Motor neuron (in vitro differentiated cells): ENCODE data around the gene DCAF8. TPM values are rescaled to one million over a fixed set of nuclear protein-coding genes. Genes with fewer than 3 reads are reported as not detected.

ENCODE experiments used
- ATAC-seq, 8 experiments: fragments of 200-7000 bp; cut with Tn5 transposase; replicated peaks in 6 of 8; 2 replicates each; pipeline ENCODE4 v1.8.0; 2021; ENCODE audit warnings: mild to moderate bottlenecking in 8 of 8, moderate library complexity in 8 of 8
- H3K27ac ChIP-seq, 2 donors: fragments of 250-450 bp; sonication (Bioruptor Pico); 2 replicates each; pipeline ENCODE4 v1.9.0; 2021; ENCODE audit warnings: antibody characterized with exemption in 2 of 2, mild to moderate bottlenecking in 2 of 2, moderate library complexity in 1 of 2
- H3K4me1 ChIP-seq, 2 donors: fragments of 250-450 bp; sonication (Bioruptor Pico); replicated peaks in 1 of 2; 2 replicates each; pipeline ENCODE4 v1.6.1; 2021; ENCODE audit warnings: antibody characterized with exemption in 2 of 2, mild to moderate bottlenecking in 2 of 2, moderate library complexity in 1 of 2
- H3K4me3 ChIP-seq, 5 donors: fragments of 250-450 bp; sonication (Bioruptor Pico); 2 replicates each; pipeline ENCODE4 v1.9.0; 2021; ENCODE audit warnings: antibody characterized with exemption in 5 of 5, mild to moderate bottlenecking in 5 of 5, moderate library complexity in 4 of 5
- WGBS, 10 experiments: fragments of 450-650 bp; shearing (Covaris generic); methylation state at CpG; one replicate each; pipeline ENCODE4 v1.0.0; 2022; 5-methylcytosine and 5-hydroxymethylcytosine counted together
- in situ Hi-C, 9 experiments: fragments of 400-800 bp; cut with MboI; loops; one replicate each; pipeline ENCODE4 v1.15.0; 2021; ENCODE audit warnings: low sequenced_read_pairs in 9 of 9, low pct_unique_long_range_greater_than_20kb in 2 of 9; ENCODE audit not compliant: unreplicated experiment in 9 of 9
- total RNA-seq, 8 experiments: library from RNA; unstranded; fragments of 300-600 nt; gene quantifications; 2 replicates each; pipeline versions ENCODE4 v1.2.3 to v1.2.4, GENCODE V29; 2022

The DCAF8 gene
- total RNA-seq, 8 experiments from 2014 or later, result 81.9 to 232 (median 129) TPM

DNA sequence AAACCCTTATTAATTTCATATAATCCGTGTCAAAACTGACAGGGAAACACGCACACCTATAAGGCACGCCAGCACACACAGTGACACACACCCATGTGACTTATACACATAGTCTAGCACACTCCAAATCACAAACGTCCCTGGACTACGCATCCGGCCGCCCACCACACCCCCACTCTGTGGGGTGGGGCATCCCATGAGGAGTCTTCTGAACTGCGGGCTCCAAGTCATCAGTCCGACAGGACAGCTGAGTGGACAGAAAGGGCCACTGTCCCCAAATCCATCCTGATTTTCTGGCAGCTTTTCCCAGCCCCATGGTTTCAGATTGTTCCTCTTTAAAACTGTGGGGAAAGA lies 56.3 kb downstream of the DCAF8 start:
- Histone ChIP-seq H3K4me1 (peaks cover 48 to 52% of the 10 kb centered on the region in 2 donors), H3K27ac (no peak overlapping the region), H3K4me3 (peak overlapping the region; percentile 82 to 99 (median 96))
- in situ Hi-C loops, result loop anchor here in 1 of 9 experiments (25.0 kb wide), 1 partner anchor 119 kb away; the partner anchor contains the start of genes IGSF8 and KCNJ9
- ATAC-seq, result peak; percentile 49 to 71 (median 64)
- WGBS, 10 experiments, result 0 to 8% (median 3%) methylated on average over 1 to 9 of the region's 9 CpGs; no CpG with 5 or more reads in 4 of the 10 experiments

DNA sequence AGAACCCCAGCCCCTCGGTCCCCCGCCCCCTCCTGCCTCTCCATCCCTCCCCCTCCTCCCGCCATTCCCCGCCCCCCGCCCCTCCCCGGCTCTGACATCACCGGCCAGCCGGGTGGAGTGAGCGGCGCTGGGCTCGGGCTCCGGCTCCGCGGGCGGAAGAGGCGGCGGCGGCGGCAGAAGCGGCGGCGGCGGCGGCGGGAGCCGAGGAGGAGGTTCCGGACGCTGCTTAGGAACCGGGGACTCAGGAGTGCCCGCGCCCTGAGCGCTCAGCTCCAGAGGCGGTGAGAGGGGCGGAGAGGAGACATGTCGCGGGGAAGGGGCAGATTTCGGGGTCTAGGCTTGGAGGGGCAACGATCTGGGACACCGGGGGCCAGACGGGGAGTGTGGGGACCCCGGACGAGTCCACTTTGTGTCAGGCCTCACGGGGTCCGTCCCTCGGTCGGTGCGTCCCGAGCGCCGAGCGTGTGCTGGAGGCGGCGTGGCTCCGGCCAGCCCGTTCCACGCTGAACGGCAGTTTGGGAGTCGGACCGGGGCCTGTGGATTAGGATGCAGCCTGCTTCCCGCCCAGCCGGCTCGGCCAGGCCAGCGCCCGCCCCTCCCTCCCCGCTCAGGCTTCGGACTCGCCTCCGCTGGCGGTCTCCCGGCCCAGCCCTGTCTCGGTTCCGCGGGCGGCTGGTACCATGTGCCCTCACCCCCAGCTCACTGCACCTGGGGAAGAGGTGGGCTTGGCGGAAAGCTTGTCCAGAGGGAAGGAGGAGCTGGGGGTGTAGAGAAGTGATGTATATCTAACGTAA lies 56.9 kb downstream of the DCAF8 start, which contains the start of gene PEA15:
Gene PEA15, plus strand, starts transcription at position 143 of the 794 bp plus-strand sequence. CDS start 6,161 bp downstream, outside the sequence.
- Histone ChIP-seq H3K4me1 (peaks cover 42 to 46% of the 10 kb centered on the region in 2 donors), H3K27ac (peak within 1 kb of the TSS; percentile 68 to 69), H3K4me3 (peak within 1 kb of the TSS; percentile 82 to 99 (median 96))
- ATAC-seq, result peak; percentile 54 to 84 (median 64)
- in situ Hi-C loops, result loop anchor here in 1 of 9 experiments (25.0 kb wide), 1 partner anchor 118 kb away; the partner anchor contains the start of genes IGSF8 and KCNJ9
- 1 to 5% methylated on average over 4 to 31 of the region's 76 CpGs; no CpG with 5 or more reads in 8 of the 10 experiments for WGBS, 10 experiments

DNA sequence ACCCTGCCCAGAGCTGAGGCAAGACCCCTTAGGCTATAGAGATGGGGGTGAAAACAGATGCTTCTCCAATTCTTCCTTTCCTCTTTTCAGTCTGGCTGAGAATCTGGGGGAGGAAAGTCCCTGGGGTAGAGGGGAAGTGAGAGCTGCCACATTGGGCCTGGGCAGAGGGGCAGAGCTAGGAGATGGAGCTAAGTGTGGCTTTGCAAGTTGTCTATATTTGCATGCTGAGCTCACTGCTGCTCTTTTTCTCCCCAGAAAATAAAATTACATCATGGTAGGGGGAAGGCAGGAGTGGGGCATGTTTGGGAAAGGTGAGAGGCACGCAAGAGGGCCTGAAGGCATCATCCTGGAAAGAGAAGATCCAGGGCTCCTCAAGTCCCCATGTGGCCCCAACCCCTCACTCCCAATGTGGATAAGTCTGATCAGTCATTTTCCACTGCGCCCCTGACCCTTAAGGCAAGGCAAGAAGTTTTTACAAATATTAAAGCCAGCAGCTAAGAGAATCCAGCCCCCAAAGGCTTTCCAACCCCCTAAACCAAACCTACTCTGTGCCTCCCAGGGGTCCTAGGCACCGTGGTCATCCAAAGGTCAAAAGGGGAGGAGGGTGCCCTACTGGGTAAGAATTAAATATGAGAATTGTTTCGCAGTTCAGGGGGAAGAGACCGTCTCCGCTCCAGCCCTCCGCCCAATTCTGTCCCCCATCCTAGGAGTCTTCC lies 57.7 kb downstream of the DCAF8 start:
- Histone ChIP-seq H3K4me3 (peak overlapping the region; percentile 82 to 99 (median 96)), H3K4me1 (peaks cover 34 to 38% of the 10 kb centered on the region in 2 donors), H3K27ac (peak overlapping the region in 1 of 2 donors; percentile 2)
- WGBS, 10 experiments, result 0 to 74% (median 33%) methylated on average over 1 to 2 of the region's 7 CpGs; no CpG with 5 or more reads in 5 of the 10 experiments
- peak in 4 of 8 experiments; percentile 0 to 8 (median 1) for ATAC-seq
- in situ Hi-C loops, result loop anchor here in 1 of 9 experiments (25.0 kb wide), 1 partner anchor 117 kb away; the partner anchor contains the start of genes IGSF8 and KCNJ9

DNA sequence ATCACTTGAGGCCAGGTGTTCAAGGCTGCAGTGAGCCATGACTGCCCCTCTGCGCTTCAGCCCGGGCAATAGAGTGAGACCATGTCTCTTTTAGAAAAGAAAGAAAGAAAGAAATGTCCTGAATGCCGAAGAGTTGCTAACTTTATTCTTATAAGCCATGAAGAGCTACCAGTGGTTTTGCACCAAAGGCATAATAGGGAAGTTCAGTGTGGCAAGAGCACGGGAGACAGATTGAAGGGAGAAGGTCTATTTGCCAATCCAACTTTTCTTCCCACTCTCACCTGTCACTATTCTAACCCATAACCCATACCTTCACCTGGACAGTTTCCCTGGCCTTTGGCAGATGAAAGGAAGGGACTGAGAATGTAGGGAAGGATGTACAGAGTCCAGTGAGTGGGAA lies 61.6 kb downstream of the DCAF8 start:
- no peak for ATAC-seq
- H3K4me1 ChIP-seq, result peaks cover 6 to 9% of the 10 kb centered on the region in 2 donors
- H3K4me3 ChIP-seq, result no peak overlapping the region
- in situ Hi-C loops, result loop anchor here in 1 of 9 experiments (25.0 kb wide), 1 partner anchor 113 kb away; the partner anchor contains the start of genes IGSF8 and KCNJ9
- no peak overlapping the region for H3K27ac ChIP-seq
- WGBS, 10 experiments, result 71 to 96% (median 80%) methylated on average over 3 to 4 of the region's 4 CpGs; no CpG with 5 or more reads in 2 of the 10 experiments

DNA sequence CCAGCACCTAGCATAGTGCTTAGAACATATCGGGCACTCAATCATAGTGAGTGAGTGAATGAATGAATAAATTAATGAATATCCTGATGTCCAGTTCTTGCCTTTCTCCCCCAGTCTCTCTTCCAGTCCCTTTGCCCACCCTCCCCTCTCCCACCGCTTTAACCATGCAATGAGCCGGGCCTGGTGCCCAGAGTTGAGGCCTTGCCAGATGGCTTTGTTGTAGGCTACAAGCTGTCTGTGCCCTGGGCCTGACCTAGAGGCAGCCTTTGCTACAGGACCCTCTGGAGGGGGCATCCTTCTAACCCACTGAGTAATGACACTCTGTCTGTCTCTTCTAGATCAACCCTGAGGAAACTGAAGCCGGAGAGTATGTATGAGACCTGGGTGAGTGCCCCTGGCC lies 65.1 kb downstream of the DCAF8 start:
- WGBS, 10 experiments, result 100% methylated on average over 1 to 4 of the region's 4 CpGs; no CpG with 5 or more reads in 6 of the 10 experiments
- Histone ChIP-seq H3K27ac (no peak overlapping the region), H3K4me3 (no peak overlapping the region), H3K4me1 (peaks cover 8 to 11% of the 10 kb centered on the region in 2 donors)
- in situ Hi-C loops, result loop anchor here in 1 of 9 experiments (10.0 kb wide), 1 partner anchor 98 kb away; no protein-coding TSS in a partner anchor
- no peak for ATAC-seq

DNA sequence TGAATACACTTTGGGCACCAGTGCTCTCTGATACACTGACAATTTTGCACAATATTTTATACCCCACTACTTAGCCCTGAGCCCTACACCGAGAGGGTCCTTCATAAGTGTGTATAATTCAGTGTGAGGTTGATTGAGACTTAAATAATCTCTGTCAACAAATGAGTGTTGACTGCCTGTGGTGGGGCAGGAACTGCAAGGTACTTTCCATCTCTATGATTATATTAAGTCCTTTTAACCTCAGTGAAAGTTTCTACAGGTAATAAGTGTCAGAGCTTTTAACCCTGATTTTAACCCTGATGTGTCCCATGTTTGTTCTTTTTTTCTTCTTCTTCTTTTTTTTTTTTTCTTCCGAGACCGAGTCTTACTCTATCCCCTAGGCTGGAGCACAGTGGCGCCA lies 66.2 kb downstream of the DCAF8 start:
- WGBS, 10 experiments, result 50 to 100% (median 85%) methylated on average over 1 to 4 of the region's 4 CpGs; no CpG with 5 or more reads in 1 of the 10 experiments
- peaks cover 8 to 11% of the 10 kb centered on the region in 2 donors for H3K4me1 ChIP-seq
- no peak for ATAC-seq
- in situ Hi-C loops, result loop anchor here in 1 of 9 experiments (10.0 kb wide), 1 partner anchor 99 kb away; no protein-coding TSS in a partner anchor
- no peak overlapping the region for H3K4me3 ChIP-seq
- H3K27ac ChIP-seq, result no peak overlapping the region

DNA sequence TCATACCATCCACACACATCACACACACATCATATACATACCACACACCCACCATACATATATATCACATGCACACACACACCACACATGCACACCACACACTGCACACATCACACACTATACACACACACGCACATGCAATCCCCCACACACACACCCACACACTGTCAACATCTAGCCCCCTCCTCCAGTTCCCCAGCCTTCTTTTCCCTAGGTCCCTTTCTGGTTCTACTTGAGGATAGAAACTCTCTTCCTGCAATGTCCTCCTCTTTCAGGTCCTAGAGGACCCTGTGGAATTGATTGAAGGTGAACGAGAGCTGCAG lies 67.7 kb downstream of the DCAF8 start:
- ATAC-seq, result no peak
- Histone ChIP-seq H3K4me3 (no peak overlapping the region), H3K4me1 (peaks cover 13 to 18% of the 10 kb centered on the region in 2 donors), H3K27ac (no peak overlapping the region)
- in situ Hi-C loops, result loop anchor here in 1 of 9 experiments (10.0 kb wide), 1 partner anchor 100 kb away; no protein-coding TSS in a partner anchor
- 13 to 100% (median 79%) methylated on average over 1 to 2 of the region's 2 CpGs; no CpG with 5 or more reads in 5 of the 10 experiments for WGBS, 10 experiments

DNA sequence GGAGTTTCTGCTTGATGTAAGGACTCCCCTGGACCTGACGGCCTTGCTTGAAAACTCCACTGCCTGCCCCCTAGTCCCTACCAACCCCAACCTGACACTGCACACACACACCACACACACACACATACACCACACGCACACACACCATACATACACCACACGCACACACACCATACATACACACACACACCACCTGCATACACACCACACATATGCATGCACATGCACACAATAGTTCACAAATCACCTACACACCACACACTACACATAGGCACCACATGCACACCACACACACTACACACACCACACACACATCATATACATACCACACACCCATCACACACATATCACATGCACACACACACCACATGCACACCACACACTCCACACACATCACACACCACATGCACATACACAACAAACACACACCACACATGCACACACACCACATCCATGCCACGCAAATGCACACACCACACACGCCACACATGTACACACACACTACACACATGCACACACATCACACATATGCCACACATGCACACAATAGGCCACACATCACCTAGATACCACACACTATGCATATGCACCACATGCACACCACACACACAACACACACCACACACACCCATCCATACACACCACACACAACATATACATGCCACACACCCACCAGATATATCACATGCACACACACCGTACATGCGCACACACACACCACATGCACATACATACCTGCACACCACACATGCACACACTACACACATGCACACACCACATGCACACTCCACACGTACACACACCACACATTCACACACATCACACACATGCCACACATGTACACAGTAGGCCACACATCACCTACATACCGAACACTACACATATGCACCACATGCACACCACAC lies 68.3 kb downstream of the DCAF8 start:
- in situ Hi-C loops, result loop anchor here in 1 of 9 experiments (10.0 kb wide), 1 partner anchor 101 kb away; no protein-coding TSS in a partner anchor

DNA sequence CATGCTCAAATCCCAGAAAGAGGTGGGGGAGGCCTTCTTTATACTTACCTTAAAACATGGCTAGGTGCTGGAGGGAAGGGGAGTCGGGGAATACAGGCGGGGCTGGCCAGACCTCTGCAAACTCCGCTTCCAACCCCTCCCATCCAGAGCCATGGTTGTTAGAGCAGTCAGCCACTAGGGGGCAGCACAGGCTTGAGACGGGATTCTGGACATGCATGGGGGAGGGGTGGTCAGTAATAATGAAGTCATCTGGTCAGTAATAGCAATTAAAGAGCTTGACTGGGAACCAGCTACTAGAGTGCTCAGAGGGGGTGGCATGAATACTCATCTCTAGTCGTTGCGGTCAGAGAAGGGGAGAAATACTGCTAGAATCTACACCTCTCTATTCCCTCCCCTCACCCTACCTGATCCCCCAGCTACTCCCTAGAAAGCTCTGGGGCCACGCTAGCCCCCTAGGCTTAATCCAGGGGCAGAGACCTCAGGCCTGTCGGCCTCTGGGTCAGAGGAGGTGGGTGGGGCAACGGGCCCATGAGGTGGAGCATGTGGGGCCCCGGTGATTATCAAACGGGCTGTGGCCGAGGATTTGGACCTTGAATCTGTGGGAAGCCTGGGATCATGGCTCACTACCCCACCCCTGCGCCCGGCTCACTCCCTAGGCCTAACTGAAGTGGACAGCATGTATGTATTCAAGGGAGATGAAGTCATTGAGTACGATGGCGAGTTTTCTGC lies 69.1 kb downstream of the DCAF8 start:
- peak overlapping the region; percentile 40 to 52 for H3K27ac ChIP-seq
- in situ Hi-C loops, result loop anchor here in 1 of 9 experiments (10.0 kb wide), 1 partner anchor 102 kb away; no protein-coding TSS in a partner anchor
- ATAC-seq, result peak; percentile 85 to 94 (median 93)
- 32 to 70% (median 40%) methylated on average over 2 to 12 of the region's 16 CpGs; no CpG with 5 or more reads in 4 of the 10 experiments for WGBS, 10 experiments
- H3K4me3 ChIP-seq, result no peak overlapping the region
- H3K4me1 ChIP-seq, result peaks cover 17 to 23% of the 10 kb centered on the region in 2 donors

More for the DNA sequence above, 68.3 kb downstream of the DCAF8 start:
- 81 to 100% (median 94%) methylated on average over 1 to 8 of the region's 9 CpGs; no CpG with 5 or more reads in 1 of the 10 experiments for WGBS, 10 experiments
- Histone ChIP-seq H3K27ac (no peak overlapping the region), H3K4me3 (no peak overlapping the region), H3K4me1 (peaks cover 17 to 23% of the 10 kb centered on the region in 2 donors)
- ATAC-seq, result no peak

DNA sequence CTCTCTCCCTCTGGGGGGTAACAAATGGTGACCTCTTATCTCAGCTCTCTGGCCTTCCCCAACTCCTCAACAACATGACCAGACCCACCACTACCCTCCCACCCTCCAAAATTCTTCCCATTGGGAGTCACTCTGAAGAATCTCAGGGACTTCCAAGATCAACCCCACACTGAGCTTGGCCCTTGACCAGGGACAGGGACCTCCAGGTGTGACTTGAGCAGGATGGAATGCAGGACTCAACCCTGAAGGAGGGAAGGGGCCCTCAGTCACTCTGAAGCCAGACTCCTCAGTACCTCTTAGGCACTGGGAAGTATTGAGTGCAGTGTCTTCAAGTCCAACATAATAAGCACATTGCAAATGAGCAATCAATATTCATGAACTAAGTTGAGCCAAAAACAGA lies 70.1 kb downstream of the DCAF8 start:
- Histone ChIP-seq H3K4me1 (peaks cover 17 to 23% of the 10 kb centered on the region in 2 donors), H3K27ac (no peak overlapping the region), H3K4me3 (no peak overlapping the region)
- in situ Hi-C loops, result loop anchor here in 1 of 9 experiments (10.0 kb wide), 1 partner anchor 103 kb away; no protein-coding TSS in a partner anchor
- ATAC-seq, result peak in 3 of 8 experiments; percentile 7 to 59 (median 14)

DNA sequence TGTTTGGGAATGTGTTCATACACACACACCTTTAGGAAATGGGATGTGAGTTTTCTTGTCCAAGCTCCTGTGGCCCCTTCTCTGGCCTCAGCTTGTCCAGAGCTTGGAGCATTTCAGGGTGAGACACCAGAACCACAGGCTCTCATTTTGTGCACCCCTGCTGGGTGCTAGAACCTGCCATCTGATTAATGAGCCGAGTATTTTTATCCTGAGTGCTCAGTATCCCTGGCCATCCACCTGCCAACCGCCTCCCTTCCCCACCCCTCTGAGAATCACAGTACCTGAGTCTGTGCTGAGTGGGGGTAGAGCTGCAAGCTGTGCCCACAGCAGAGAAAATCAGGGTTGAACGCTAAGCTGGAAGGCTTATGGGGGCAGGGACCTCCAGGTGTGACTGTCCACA lies 70.6 kb downstream of the DCAF8 start:
- WGBS, 10 experiments, result 33 to 100% (median 89%) methylated on average over 1 to 3 of the region's 3 CpGs; no CpG with 5 or more reads in 4 of the 10 experiments
- H3K4me1 ChIP-seq, result peaks cover 17 to 23% of the 10 kb centered on the region in 2 donors
- H3K4me3 ChIP-seq, result no peak overlapping the region
- in situ Hi-C loops, result loop anchor here in 1 of 9 experiments (10.0 kb wide), 1 partner anchor 103 kb away; no protein-coding TSS in a partner anchor
- H3K27ac ChIP-seq, result no peak overlapping the region
- ATAC-seq, result no peak
